CD4-positive, alpha-beta T cell treated with Interleukin-4 for 4 hours (primary cell): ENCODE data around the gene NFIX.

Experiments used
- DNase-seq: peaks from one replicate; pipeline ENCODE4 v3.0.0-alpha.2; 2020

The NFIX gene

DNA sequence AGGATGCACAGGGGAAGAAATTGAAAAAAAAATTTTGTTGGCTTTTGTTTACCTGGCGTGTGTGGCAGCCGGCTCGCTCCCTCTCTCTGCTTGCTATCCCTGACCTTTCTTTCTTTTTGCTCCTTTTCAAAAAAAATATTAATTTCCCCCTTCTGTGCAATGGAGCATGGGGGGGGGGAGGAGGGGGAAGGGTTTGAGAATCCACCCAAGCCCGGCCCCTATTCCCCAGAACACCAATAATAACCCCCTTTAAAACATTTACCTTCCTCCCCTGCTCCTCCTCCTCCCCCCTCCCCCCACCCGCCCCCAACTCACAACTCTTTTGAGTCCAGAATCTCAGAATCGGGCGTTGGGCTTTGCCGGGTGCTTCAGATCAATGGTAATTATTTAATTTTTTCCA is 28.4 kb downstream of the NFIX start:
- no peak for DNase-seq

DNA sequence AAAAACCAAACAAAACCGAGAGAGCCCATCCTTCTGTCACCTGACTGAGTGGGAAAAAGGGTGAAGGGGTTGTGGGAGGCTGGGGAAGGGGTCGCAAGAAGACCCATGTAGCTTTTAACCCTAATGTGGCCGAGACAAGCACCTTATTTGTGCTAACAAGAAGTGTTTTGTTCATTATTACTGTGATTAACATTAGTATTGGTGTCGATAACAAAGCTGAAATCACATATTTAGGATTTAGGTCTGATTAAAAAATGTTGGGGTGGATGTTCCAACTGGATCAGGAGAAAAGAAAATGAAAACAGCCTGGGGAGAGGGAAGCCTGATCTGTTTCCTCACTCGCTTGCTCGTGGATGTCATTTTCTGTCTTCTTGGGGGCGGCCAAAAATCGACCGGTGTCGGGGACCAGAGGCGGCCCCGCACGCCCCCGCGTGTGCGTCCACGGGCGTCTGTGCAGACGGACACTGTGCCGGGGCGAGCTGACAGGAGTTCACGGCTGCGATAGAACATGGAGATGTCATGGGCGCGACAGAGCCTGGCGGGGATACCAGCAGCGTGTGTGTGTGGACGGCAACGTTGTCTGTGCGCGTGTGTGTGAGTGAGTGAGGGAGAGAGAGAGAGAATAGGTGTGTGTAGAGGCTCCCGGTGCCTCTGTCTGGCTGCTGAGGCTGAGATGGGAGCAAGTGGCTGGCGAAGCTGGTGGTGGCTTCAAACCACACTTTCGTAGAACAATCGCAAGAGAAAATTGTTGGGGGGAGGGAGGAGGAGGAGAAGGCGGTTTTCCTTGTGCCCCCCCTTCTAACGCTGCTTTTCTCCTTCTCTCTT is 29.1 kb downstream of the NFIX start:
- no peak for DNase-seq

DNA sequence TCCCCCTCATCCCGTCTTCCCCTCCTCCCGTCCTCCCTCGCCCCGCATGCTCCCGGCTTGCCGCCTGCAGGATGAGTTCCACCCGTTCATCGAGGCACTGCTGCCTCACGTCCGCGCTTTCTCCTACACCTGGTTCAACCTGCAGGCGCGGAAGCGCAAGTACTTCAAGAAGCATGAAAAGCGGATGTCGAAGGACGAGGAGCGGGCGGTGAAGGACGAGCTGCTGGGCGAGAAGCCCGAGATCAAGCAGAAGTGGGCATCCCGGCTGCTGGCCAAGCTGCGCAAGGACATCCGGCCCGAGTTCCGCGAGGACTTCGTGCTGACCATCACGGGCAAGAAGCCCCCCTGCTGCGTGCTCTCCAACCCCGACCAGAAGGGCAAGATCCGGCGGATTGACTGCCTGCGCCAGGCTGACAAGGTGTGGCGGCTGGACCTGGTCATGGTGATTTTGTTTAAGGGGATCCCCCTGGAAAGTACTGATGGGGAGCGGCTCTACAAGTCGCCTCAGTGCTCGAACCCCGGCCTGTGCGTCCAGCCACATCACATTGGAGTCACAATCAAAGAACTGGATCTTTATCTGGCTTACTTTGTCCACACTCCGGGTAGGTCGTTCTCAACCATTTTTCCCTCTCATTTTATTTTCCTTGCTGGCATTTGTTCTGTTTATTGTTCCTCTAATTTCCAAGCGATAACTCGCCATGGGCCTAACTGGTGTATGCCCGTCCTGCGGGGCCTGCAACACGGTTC is 29.8 kb downstream of the NFIX start:
- DNase-seq: no peak

DNA sequence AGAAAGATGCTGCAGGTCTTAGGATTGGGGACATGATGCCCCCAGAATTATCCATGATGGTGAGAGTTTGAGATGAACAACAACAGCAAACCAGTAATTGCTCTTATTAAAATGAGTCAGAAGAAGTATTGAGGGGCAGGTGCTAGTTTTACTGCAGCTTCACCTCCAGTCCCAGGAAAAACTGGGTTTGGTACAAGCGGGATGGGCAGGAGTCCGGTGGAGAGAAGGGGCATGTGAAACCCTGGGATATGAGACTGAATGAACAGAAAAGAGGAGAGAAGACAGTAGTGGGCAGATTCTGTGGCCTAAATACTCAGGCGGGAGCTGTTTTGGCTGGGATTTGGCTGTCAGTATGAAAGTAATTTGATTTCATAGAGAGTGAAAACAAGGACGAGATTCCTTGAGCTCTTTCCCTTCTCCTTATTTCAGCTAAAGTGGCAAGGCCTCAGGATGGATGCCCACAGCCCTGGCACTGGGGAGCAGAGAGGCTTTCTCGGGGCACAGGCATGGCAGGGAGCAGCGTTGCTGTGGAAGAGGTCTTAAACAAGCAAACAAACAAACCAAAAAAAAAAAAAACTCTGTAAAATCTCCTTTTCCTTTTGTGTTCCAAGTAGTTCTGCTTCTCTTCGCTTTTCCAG is 30.7 kb downstream of the NFIX start:
- DNase-seq: no peak

DNA sequence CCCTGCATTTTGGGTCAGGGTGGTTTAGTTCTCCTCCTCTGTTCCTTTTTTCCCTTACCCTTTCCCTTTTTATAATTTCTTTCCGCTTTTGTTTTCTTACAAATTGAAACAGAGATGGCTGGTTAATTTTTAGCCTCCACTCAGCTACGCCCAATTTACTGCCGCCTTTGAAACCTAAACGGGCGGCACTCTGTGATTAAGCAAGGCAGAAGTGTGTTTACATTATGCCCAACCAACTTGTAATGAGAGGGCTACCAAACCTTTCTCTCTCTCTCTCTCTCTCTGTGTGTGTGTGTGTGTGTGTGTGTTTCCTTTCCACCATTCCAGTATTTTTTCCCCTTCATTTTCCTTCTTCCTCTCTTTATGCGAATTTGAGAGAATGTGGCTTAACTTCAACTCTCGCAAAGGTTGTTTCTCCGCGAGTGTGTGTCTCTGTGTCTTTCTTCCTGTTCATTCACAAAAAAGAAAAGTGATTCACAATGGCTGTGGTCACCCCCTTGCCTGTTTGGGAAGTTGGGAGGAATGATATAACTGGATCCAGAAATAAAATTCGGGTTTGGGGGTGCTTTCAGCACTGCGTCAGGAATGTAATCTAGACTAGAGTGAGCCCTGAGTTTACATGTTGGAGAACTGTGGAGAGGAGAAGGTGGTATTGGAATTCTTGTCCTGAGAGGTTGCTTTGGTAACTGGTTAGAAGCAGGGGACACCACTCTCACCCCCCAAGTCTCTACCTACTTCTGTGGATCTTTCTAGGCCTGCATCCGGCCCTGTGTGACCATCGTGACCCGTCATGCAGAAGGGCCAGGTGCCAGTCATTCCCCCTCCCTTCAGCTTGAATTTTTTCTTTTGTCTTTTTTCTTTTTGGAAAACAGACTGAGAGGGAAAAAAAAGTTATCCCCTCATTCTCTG is 31.4 kb downstream of the NFIX start:
- no peak for DNase-seq

DNA sequence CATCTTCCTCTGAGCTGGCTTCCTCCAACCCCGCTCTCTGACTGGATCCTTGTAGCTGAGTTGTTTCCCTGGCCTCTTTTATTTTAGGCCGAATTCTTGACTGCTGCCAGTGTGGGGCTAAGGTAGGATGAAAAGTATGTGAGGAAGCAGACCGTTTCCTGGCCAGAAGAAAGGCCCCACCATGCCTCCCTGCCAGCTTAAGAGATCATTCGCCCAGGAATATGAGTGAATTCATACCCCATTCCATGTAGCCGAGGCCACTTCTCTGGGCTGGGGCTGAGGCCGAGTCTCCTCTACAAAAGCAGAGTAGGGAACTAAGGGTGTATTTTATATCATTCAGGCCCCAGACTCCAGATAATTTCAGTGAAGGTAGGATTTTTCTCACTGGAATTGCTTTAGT is 32.3 kb downstream of the NFIX start:
- DNase-seq: no peak

DNA sequence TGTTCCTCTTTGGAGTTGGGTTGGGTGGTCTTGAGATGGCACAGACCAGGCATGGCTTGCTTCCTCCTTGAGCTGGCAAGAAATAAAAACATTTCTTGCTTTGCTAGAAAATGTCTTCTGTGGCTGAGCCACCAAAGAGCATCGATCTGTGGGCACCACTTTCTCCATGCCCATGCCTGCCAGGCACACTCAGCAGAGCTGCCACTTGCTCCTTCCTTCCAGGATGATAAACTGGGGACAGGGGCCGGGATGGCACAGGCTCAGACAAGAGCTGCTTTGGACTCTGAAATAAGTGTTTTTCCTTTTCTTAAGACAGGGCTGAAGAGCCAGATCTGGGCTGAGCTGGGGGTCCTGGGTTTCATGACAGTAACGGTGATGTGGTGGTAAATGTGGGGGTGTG is 32.8 kb downstream of the NFIX start:
- no peak for DNase-seq

DNA sequence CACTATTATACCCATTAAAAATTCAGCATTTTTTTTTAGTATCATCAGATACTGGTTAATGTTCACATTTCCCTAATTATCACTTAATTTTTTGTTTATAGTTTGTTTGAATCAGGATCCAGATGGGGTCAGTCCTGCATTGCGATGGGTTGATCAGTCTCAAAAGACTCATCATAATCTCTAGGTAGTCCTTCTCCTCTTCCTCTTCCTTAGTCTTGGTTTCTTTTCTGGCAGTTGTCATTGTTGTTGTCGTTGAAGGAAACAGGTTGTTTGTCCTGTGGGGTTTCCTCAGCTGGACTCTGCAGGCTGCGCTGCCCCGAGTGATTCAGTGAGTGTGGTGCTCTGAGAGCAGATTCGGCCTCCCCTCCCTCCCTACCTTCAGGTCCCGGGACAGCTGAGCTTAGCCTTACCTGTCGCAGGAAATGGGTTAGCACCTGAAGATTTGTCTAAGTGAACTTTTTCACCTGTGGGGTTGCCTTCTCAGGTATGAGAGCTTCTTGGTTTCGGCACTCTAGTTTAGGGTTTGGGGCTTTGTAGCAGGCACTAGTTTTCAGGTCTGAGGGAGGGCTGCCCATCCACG is 34.1 kb downstream of the NFIX start:
- DNase-seq: no peak

DNA sequence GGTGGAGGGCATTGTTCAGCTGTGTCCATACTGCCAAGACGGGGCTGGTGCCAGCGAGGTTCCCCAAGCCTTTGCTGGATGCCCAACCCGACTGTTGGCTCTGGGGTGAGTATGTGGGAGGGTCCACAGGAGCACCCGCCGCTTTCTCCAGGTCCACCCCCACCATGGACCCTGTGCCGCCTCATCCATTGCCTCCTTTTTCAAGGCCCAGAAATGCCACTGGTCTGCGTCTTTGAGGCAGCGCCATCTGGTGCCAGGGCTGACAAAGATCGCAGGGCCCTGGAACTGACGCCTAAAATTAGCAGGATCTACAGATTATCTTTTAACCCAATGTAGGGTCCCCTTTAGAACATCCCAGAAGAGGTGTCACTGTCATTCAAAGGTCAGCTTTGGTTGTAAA is 34.6 kb downstream of the NFIX start:
- no peak for DNase-seq

DNA sequence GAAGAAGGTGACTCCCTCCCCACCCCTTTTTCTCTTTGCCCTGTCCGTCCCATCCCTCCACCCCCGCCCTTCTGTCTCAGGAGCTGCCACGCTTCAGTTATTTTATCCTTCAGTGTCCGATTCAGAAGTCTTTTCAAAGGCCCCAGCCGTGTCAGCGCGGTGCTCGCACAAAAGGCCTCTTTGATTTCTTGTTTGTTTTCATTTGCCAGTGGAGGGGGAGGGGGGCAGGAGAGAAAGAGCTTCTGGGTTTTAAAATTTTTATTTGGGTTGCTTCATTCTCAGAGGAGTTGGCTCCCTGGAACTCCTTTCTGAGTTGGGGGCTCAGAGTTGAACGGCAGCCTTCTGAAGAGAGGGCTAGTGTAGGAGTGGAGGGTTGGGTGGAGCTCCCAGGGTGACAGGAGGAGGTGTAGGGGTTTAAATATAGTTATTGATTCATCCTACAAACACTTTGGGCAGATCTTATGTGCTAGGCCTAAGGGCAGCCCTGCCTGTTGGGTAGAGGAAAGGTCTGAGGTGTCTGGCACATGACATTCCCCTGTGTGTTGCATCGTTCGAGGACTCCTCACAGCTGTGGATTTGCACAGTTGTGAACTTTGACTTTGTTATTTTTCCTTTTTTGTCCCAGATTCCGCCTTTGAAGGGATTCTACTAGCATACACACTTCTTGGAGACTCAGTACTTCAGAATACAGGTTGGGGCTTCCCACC is 36.8 kb downstream of the NFIX start:
- DNase-seq: no peak

DNA sequence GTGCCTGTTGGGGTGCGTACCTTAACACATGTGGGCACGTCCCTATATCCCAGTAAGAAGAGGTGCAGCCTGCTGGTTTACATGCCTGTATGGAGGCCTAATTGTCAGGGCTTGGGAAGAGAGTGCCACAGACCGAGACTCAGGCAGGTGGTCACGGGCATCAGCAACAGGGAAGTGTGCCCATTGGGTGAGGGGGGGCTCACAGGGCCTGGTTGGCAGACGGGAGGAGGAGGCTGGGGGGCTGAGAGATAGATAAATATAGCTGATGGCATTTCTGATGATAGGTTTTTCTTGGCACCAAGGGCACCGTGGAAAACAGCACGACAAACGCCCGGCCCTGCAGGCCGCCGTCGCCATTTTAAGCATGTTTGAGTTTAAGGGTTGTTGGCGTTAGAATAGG is 37.6 kb downstream of the NFIX start:
- no peak for DNase-seq

DNA sequence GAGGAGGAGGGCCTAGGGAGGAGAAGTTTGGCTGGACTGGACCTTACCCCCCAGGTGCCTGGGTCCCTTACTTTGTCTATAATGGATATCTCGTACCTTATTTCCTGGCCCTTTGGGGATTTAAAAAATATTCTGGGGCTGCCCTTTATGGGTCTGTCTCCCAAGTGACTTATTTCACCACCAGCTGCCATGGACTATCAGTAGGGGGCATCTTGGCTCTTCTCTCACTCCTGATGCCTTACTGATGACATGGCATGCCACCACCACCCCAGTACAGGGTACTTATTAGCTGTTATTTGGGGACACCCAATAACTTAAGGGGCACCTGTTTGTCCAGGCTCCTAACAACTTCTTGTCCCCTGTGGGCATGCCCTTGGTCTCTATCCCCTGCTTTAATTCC is 38.0 kb downstream of the NFIX start:
- no peak for DNase-seq

DNA sequence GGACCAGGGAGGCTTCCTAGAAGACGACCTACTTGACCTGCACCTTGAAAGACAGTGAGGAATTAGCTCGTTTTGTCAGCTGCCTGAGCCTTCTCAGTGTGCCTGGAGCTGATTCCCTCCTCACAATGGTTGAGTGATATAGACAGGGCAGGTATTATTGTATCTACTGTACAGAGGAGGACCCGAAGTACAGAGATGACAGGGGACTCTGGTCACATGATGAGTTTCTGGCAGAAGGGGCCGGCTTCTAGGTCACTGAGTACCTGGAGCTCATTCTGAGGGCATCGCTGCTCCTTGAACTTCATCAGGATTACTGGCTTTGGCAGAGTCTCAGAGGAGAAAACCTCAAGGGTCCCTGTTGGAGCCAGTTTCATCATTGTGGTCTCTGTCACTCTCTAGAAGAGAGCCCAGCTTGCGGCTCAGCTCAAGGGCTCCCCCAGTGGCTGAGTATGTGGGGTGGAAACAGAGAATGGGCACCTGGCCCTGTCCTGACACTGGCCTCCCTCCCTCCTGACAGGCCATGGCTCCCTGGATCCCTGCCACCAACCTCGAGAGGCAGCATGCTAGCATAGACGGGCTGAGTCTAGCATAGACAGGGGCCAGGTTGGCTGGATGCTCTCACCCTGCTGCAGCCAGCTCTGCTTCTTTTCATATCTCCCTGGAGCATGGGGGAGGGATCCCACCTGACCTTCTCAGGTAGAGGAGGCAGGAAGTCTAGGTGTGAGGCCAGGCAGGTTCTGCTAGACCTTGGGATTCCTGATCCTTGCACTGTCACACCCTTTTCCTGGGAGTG is 38.7 kb downstream of the NFIX start:
- DNase-seq: peak; percentile 26

DNA sequence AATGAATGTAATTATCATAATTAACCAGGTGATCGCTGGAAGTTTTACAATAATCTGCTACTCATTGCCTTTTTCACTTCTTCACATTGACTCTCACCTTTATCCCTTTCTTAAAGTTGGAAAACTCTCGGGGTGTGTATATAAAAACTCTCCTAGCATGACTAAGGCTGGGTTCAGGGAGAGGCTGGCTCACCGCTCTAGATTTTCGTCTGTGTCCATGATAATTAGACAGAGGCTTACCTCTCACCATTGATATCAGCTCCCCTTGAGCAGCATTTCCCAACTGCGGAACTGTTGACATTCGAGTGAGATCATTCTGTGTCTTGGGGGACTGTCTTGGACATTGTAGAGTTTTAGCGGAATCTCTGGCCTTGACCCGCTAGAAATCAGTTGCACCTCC is 39.4 kb downstream of the NFIX start:
- no peak for DNase-seq

DNA sequence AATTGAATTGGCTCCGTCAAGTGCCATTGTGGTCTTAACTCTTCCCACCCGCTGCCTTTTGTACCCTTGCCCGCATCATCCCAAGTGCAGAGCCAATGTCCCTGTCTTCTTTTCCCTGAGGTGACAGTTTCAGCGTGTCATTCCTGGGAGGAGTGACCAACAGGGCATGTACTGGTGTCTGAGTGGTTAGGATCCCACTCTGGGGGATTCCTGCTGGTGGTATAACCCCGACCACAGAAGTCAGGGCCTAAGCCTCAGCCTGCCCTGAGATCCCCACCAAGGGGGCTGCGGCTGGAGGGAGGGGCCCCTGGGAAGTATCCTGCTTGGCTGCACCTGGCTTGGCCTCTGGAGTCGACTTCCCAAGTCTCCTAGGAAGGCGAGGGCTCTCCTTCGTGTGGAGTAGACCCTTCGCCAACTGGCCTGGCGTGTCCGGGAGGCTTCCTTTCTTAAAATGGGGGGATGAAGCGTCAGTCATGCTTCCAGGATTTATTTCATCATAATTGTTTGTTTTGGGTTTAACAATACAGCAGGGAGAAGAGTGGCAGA is 40.6 kb downstream of the NFIX start:
- no peak for DNase-seq

DNA sequence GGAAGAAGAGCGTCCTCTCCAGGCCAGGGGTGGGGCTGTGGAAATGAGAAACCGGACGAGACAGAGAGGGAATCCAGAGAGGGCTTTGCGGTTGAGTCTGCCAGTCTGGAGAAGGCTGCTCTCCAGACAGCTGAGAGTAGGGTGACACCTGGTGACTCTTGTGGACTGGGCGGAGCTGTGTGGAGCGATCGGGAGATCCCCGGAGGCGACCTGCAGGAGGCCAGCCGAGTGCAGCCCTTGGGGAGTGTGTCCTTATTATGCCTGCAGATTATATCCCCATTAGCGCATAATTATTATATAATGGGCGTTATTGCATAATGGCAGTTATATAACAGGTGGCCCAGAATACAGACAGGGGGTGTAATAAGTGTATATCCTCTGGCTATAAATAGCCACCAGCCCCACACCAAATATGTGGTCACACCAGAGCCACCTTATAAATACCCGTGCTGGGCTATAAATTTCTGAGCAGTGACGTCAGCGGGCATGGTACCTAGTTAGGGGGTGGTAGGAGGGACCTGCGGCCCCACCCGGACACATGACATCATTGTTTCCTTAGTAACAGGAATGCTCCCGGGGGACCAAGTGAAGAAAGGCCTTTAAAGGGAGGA is 41.2 kb downstream of the NFIX start:
- no peak for DNase-seq

DNA sequence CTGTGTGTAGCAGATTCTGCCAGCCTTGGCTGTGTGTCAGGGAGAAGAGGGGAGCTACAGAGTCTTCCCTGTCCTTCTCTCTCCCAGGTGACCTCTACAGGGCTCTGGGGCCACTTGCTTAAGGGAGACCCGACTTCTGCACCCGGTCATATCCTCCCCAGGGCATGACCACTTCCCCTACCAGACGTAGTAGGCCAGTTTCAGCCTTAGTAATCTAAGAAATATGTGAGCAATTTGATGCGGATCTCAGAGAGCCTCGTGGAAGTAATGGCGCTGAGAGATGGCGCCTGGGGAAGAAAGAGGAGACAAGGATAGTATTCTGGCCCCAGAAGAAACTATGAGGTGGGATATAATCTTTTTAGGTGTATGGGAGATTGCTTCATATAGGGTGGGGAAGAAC is 41.9 kb downstream of the NFIX start:
- no peak for DNase-seq

DNA sequence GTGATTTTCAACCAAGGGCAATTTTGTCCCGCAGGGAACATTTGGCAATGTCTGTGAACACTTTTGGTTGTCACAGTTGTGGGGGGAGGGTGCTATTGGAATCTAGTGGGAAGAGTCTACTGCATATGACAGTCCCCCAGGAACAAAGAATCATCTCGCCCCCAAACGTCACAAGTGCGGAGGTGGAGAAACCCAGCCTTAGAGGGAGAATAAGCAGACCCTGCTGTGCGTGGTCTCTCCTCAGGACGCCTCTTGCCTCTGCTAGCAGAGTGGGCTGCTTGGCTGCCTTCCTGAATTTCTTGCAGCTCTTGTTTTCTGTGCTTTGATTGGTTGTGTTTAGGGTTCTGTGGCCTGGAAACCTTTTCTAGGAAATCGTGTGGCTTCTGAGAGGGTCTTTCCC is 42.5 kb downstream of the NFIX start:
- no peak for DNase-seq

DNA sequence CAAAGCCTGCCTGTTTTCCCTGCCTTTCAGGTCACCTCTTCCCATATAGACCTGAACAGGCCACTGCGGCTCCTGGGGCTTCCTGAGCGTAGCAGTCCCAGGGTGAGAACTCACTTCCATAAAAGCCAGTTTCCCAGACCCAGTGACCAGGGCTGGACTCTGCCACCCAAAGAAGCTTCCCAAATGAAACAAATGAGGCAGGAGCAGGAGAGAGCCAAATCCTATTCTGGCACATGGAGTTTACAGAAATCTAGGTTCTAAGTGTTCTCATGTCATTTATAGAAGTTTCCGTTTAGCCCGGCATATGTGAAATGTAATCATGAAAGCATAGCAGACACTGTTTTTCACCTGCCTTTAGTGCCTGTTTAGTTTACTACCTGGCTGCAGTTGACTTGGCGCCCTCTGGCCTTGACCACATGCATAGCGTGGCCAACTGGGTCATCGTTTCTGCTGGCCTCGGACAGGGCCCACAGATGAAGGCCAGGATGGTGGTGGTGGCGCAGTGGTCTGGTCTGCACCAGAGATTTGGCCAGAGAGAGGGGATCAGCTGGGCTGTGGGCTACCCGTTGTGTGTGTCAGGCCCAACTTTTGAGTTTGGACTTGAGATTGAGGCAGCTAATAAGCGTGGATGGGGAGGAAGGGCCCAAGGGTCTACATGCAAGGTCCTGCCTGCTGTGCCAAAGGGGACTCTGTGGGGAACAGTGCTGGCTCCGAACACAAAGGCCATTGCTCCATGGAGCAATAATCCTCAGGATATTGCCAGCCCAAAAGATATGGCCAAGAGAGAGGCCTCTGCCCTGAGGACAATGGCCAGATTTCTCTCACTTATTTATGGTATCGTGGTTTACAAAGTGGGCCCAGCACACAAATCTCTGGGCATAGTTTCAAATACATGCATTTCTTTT is 43.3 kb downstream of the NFIX start:
- DNase-seq: no peak
